ENCODE measurements around the gene SMAD3. TPM values are rescaled to one million over a fixed set of nuclear protein-coding genes. Genes with fewer than 3 reads are reported as not detected.
A peak's percentile ranks its signal among the peaks of the same experiment; 100 is the strongest.

Gene SMAD3
- total and polyA plus RNA-seq, 2 experiments from 2014 or later, result 30.8 to 34.0 TPM

- peak overlapping the region; percentile 76 for H3K27ac ChIP-seq
- peak; percentile 89 for DNase-seq
Measured at GRCh38 chr15:67183443-67184169, 118.2 kb downstream of the SMAD3 start.

GRCh38 chr15:67184208-67184925 lies 119.0 kb downstream of the SMAD3 start:
- H3K4me1 ChIP-seq (ENCODE audit: insufficient read depth), result peaks cover 62% of the 10 kb centered on the region

More at GRCh38 chr15:67183443-67184169, 118.2 kb downstream of the SMAD3 start:
- no peaks in the 10 kb centered on the region for H3K27me3 ChIP-seq (replicated peaks; ENCODE audit: insufficient read depth)
- H3K79me2 ChIP-seq (ENCODE audit: insufficient read depth), result peaks cover 11% of the 10 kb centered on the region; the same call in 1 of the 2 replicates
- no peak overlapping the region for H3K4me3 ChIP-seq
- TF ChIP-seq EZH2phosphoT487 (IDR thresholded peaks at IDR 0.05; ENCODE audit: insufficient read depth, low read depth) (no peak), EZH2 (IDR thresholded peaks at IDR 0.05; ENCODE audit: insufficient read depth, poor library complexity, severe bottlenecking) (no peak)
- 3% methylated on average over 7 of the region's 7 CpGs for WGBS, 2 experiments (ENCODE audit: low coverage in 1 of 2, low lambda C conversion rate in 2 of 2, missing lambda C conversion rate in 2 of 2)
- peaks cover 63% of the 10 kb centered on the region for H3F3A ChIP-seq (ENCODE audit: insufficient read depth)
- in situ Hi-C loops (cut with MboI), result no loop called here
- H2AFZ ChIP-seq, result no peak overlapping the region
- H3K9ac ChIP-seq, result peak overlapping the region; percentile 32
- peak overlapping the region; percentile 10 for H3K4me2 ChIP-seq (ENCODE audit: unreplicated experiment)
- H4K20me1 ChIP-seq (ENCODE audit: insufficient read depth), result no peaks in the 10 kb centered on the region
- peaks cover 19% of the 10 kb centered on the region; the same call in 1 of the 2 replicates for H3K36me3 ChIP-seq (ENCODE audit: low read depth)
- H3K9me2 ChIP-seq (ENCODE audit: insufficient read depth), result no peaks in the 10 kb centered on the region
- peaks cover 62% of the 10 kb centered on the region for H3K4me1 ChIP-seq (ENCODE audit: insufficient read depth)
- no peaks in the 10 kb centered on the region for H3K9me3 ChIP-seq (ENCODE audit: low read depth)

GRCh38 chr15:67185051-67185450 lies 119.6 kb downstream of the SMAD3 start:
- Histone ChIP-seq H2AFZ (no peak overlapping the region), H3K27me3 (replicated peaks; ENCODE audit: insufficient read depth) (no peaks in the 10 kb centered on the region), H3K9me3 (ENCODE audit: low read depth) (no peaks in the 10 kb centered on the region), H3K79me2 (ENCODE audit: insufficient read depth) (peaks cover 11% of the 10 kb centered on the region; the same call in 1 of the 2 replicates), H3K36me3 (ENCODE audit: low read depth) (peaks cover 27% of the 10 kb centered on the region; the same call in 1 of the 2 replicates), H3K27ac (peak overlapping the region; percentile 56; the same call in 1 of the 2 replicates), H3F3A (ENCODE audit: insufficient read depth) (peaks cover 67% of the 10 kb centered on the region), H3K4me2 (ENCODE audit: unreplicated experiment) (no peak overlapping the region), H3K9me2 (ENCODE audit: insufficient read depth) (no peaks in the 10 kb centered on the region), H3K4me1 (ENCODE audit: insufficient read depth) (peaks cover 66% of the 10 kb centered on the region), H4K20me1 (ENCODE audit: insufficient read depth) (no peaks in the 10 kb centered on the region), H3K4me3 (no peak overlapping the region), H3K9ac (no peak overlapping the region)
- in situ Hi-C loops (cut with MboI), result no loop called here
- TF ChIP-seq EZH2phosphoT487 (IDR thresholded peaks at IDR 0.05; ENCODE audit: insufficient read depth, low read depth) (no peak), EZH2 (IDR thresholded peaks at IDR 0.05; ENCODE audit: insufficient read depth, poor library complexity, severe bottlenecking) (no peak)
- DNase-seq, result no peak
- 78% methylated on average over 6 of the region's 6 CpGs for WGBS, 2 experiments (ENCODE audit: low coverage in 1 of 2, low lambda C conversion rate in 2 of 2, missing lambda C conversion rate in 2 of 2)

More at GRCh38 chr15:67184208-67184925, 119.0 kb downstream of the SMAD3 start:
- Histone ChIP-seq H3K4me2 (ENCODE audit: unreplicated experiment) (peak overlapping the region; percentile 10), H3F3A (ENCODE audit: insufficient read depth) (peaks cover 65% of the 10 kb centered on the region), H3K79me2 (ENCODE audit: insufficient read depth) (peaks cover 11% of the 10 kb centered on the region; the same call in 1 of the 2 replicates), H3K9me3 (ENCODE audit: low read depth) (no peaks in the 10 kb centered on the region), H3K27me3 (replicated peaks; ENCODE audit: insufficient read depth) (no peaks in the 10 kb centered on the region), H4K20me1 (ENCODE audit: insufficient read depth) (no peaks in the 10 kb centered on the region), H3K4me3 (no peak overlapping the region), H3K36me3 (ENCODE audit: low read depth) (peaks cover 20% of the 10 kb centered on the region; the same call in 1 of the 2 replicates), H3K9me2 (ENCODE audit: insufficient read depth) (no peaks in the 10 kb centered on the region), H3K27ac (peak overlapping the region; percentile 76), H3K9ac (peak overlapping the region; percentile 26; the same call in 1 of the 2 replicates), H2AFZ (no peak overlapping the region)
- 93 to 95% methylated on average over 18 of the region's 18 CpGs for WGBS, 2 experiments (ENCODE audit: low coverage in 1 of 2, low lambda C conversion rate in 2 of 2, missing lambda C conversion rate in 2 of 2)
- TF ChIP-seq EZH2 (IDR thresholded peaks at IDR 0.05; ENCODE audit: insufficient read depth, poor library complexity, severe bottlenecking) (no peak), EZH2phosphoT487 (IDR thresholded peaks at IDR 0.05; ENCODE audit: insufficient read depth, low read depth) (no peak)
- no peak for DNase-seq
- in situ Hi-C loops (cut with MboI), result no loop called here

GRCh38 chr15:67185621-67186225 lies 120.3 kb downstream of the SMAD3 start:
- Histone ChIP-seq H4K20me1 (ENCODE audit: insufficient read depth) (no peaks in the 10 kb centered on the region), H3K27me3 (replicated peaks; ENCODE audit: insufficient read depth) (no peaks in the 10 kb centered on the region), H3K9ac (0 out of 2 replicates have a peak overlapping the region, but pooled peaks have one; percentile 13), H3K27ac (peak overlapping the region; percentile 56), H3K79me2 (ENCODE audit: insufficient read depth) (peaks cover 11% of the 10 kb centered on the region; the same call in 1 of the 2 replicates), H3K36me3 (ENCODE audit: low read depth) (peaks cover 28% of the 10 kb centered on the region; the same call in 1 of the 2 replicates), H3K4me2 (ENCODE audit: unreplicated experiment) (peak overlapping the region; percentile 8), H2AFZ (no peak overlapping the region), H3K9me3 (ENCODE audit: low read depth) (no peaks in the 10 kb centered on the region), H3K4me1 (ENCODE audit: insufficient read depth) (peaks cover 66% of the 10 kb centered on the region), H3K4me3 (no peak overlapping the region), H3F3A (ENCODE audit: insufficient read depth) (peaks cover 72% of the 10 kb centered on the region), H3K9me2 (ENCODE audit: insufficient read depth) (no peaks in the 10 kb centered on the region)
- peak; percentile 62 for DNase-seq
- TF ChIP-seq EZH2phosphoT487 (IDR thresholded peaks at IDR 0.05; ENCODE audit: insufficient read depth, low read depth) (no peak), EZH2 (IDR thresholded peaks at IDR 0.05; ENCODE audit: insufficient read depth, poor library complexity, severe bottlenecking) (no peak)
- 53 to 58% methylated on average over 9 of the region's 9 CpGs for WGBS, 2 experiments (ENCODE audit: low coverage in 1 of 2, low lambda C conversion rate in 2 of 2, missing lambda C conversion rate in 2 of 2)
- in situ Hi-C loops (cut with MboI), result no loop called here
